Stimulated activated CD4-positive, alpha-beta T cell treated with anti-CD3 and anti-CD28 coated beads, Interleukin-1b, Interleukin-23, amount 100 ng/mL, for 48 hours (primary cell): ENCODE results near the gene PITPNM1.

Experiments
- DNase-seq: peaks from one replicate; pipeline ENCODE4 v3.0.0-alpha.2; 2020

PITPNM1 gene

GRCh38 chr11:67463680-67464410 is 41.3 kb downstream of the PITPNM1 start:
- no peak for DNase-seq

GRCh38 chr11:67463186-67463585 is 42.0 kb downstream of the PITPNM1 start:
- DNase-seq = no peak

GRCh38 chr11:67458266-67458665 is 46.9 kb downstream of the PITPNM1 start:
- DNase-seq = no peak

GRCh38 chr11:67457453-67457852 is 47.7 kb downstream of the PITPNM1 start:
- no peak for DNase-seq

GRCh38 chr11:67456068-67456705 is 49.0 kb downstream of the PITPNM1 start:
- no peak for DNase-seq

GRCh38 chr11:67455054-67455453 is 50.1 kb downstream of the PITPNM1 start, which contains the start of gene CABP4:
TSS of gene CABP4 (plus strand) at chr11:67455354. CDS start at chr11:67455424, 70 bp downstream.
- no peak for DNase-seq

- DNase-seq = no peak
Measured at GRCh38 chr11:67453816-67454732, 51.1 kb downstream of the PITPNM1 start.

GRCh38 chr11:67452141-67452952 is 52.8 kb downstream of the PITPNM1 start, which contains the start of gene GPR152:
TSS of gene GPR152 (minus strand) at chr11:67452729. CDS start at chr11:67452724, 5 bp downstream.
- DNase-seq = no peak

GRCh38 chr11:67451658-67451976 is 53.5 kb downstream of the PITPNM1 start:
- no peak for DNase-seq

- DNase-seq = no peak
Measured at GRCh38 chr11:67450796-67451657, 54.1 kb downstream of the PITPNM1 start.

GRCh38 chr11:67449116-67449844 is 55.9 kb downstream of the PITPNM1 start:
- no peak for DNase-seq

GRCh38 chr11:67448220-67448609 is 56.9 kb downstream of the PITPNM1 start:
- no peak for DNase-seq

- DNase-seq = no peak
Measured at GRCh38 chr11:67445515-67445914, 59.6 kb downstream of the PITPNM1 start.

- no peak for DNase-seq
Measured at GRCh38 chr11:67442504-67443404, 62.4 kb downstream of the PITPNM1 start.
